Activated CD8-positive, alpha-beta memory T cell treated with anti-CD3 and anti-CD28 coated beads for 1 hour (primary cell): ENCODE results near the gene FAM20A.

Experiments
- DNase-seq, 2 donors: peaks; one replicate each; pipeline ENCODE4 v3.0.0-alpha.2; 2020; ENCODE audit warnings: low read depth in 1 of 2; ENCODE audit errors: extremely low read depth in 1 of 2

The FAM20A gene

DNA sequence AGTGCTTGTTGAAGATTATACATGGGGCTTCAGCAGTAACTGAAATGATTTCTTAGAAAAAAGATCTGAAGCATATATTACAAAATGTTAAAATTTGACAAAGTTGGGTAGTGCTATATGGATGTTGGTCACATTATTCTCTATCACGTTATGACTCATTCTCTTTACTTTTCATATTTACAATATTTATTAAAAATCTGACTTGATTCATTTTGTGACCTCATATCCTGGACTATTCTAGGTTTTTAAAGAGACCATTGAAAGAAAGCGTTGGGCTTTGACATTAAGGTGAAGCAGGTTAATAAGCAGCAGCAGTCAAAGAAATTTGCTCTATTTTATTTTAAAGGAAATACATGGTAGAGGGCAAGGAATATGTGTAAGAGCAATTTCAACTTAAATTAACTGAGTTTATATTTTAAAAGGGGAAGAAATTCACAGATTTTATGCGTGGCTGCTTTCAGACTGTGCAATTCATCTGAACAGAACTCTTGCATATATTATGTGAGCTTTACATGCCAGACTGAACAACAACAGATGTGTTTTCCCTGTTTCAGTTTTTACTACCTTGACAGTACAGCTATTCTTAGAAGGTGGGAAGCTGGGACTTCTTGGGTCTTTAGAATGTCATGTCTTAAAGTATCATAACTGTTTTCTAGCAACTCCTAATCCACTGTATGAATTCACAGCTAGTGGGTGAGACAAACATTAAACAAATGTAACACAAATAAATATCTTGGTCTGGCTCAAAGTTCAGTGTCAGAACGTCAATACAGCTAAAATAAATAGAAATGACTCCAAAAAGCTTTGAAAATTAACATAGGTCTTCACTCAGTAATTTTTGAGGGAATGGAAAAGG, 10.4 kb upstream of the FAM20A start:
- DNase-seq: no peak

DNA sequence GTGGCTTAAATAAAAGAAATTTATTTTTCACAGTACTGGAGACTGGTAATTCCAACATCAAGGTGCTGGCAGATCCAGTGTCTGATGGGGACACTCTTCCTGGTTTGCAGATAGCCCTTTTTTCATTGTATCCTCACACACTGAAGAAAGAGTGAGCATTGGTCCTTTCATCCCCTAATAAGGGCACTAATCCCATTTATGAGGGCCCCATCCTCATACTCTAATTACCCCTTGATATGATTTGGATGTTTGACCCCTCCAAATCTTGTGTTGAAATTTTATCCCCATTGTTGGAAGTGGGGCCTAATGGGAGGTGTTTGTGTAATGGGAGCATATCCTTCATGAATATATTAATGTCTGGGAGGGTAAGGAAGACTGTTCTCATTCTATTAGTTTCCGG, 9.4 kb upstream of the FAM20A start:
- no peak for DNase-seq

DNA sequence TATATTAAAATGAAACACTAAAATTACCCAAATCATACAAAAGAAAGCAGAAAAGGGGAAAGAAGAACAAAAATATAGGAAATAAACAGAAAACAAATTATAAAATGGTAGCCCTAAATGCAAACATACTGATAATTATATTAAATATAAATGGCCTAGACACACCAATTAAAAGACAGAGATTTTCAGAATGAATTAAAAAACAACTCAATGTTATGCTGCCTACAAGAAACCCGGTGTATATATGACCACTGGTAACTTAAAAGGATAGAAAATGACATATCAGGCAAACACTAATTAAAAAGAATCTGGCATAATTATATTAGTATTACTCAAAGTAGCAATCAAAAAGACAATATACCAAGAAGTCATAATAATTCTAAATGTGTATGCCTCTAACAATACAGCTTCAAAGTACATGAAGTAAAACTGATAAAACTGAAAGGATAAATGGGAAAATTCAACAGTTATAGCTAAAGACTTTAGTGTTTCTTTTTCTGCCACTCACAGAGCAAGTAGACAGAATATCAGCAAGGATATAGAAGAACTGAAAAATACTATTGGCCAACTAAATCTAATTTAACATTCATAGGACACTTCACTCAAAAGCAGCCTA, 7.5 kb upstream of the FAM20A start:
- DNase-seq: no peak

DNA sequence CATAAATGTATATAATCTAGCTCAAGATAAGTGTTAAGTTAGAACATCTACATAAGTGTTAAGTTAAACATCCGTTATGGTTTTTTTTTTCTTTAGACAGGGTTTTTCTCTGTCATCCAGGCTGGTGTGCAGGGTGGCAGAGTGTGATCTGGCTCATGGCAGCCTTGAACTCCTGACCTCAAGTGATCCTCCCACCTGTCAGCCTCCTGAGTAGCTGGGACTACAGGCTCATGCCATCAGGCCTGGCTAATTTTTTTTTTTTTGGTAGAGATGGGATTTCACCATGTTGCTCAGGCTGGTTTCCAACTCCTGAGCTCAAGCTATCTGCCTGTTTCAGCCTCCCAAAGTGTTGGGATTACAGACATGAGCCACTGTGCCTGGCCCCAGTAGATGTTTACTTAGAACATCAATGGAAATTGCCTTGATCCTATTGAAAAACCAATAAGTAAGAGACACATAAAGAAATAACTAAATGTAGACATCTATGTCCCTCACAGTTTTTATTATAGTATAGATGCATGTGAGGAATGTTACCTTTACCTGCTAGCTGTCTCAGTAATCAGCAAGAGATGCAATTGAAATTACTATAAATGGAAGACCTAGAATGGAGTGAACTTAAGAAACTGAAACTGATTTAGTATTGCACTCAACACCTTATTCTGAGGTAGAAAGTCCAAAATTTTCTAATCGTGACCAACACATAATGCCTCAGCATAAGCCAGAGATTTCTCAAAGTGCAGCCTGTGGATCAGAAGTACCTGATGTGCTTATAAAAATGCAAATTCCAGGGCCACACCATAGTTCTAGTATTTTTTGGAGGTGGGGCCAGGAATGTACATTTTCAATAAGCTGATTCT, 5.5 kb upstream of the FAM20A start:
- DNase-seq: no peak

DNA sequence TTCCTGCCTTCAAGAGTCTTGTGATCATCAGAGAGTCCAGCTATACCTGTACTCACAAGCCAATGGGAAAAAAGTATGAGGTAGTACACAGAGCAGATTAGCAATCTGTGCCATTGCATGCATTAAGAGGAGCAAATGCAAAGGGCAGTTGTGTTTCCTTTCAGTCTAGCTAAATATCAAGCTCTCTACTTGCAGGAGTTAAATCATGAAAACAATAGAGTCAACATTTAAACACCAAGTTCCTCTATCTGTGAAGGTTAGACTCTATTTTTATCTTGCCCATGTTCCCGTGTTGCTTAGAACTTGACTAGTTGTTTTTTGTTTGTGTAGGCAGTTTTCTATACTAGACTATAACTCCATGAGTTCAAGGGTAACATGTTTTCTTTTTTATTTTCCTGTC, 4.7 kb upstream of the FAM20A start:
- no peak for DNase-seq

DNA sequence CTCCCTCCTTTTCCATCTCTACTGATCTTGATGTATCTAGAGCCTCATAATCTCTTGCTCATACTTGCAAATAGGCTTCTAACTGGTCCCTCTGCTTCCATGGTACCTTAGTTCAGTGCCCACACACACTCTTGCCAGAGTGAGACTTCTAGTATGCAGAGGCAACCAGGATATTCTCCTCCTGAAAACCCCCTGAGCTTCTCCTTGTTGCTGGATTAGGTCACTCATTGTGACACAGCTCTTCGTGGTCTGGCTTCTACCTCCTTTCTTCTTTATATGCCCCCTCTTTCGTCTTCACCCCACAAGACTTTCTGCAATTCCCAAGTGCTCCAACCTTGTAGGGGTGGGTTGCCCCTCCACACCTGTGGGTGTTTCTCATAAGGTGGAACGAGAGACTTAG, 2.5 kb upstream of the FAM20A start:
- DNase-seq: no peak

DNA sequence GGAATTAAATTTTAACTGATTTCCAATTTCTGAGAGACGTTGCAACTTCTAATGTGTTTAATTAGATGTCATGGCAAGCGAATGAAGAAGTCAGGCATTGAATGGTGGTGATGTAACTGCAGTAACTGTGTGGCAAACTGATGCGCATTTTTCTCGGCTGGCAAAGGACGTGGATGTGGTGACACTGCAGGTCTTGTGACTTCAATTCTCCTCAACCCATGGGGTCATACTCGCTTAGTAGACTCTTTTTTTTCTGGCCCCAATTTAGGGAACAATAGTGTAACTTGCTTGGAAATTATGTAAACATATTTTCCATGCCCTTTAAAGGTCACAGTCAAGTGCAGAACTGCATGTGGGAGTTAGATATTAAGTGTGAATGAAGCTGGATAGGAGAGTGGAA, 1.9 kb upstream of the FAM20A start:
- no peak for DNase-seq

- DNase-seq: no peak
Measured at GRCh38 chr17:68602289-68602688, 1.1 kb upstream of the FAM20A start.

- DNase-seq: no peak
Measured at GRCh38 chr17:68601565-68602288, 560 bp upstream of the FAM20A start.

- DNase-seq: no peak
Measured at GRCh38 chr17:68600067-68600930, 868 bp downstream of the FAM20A start.

DNA sequence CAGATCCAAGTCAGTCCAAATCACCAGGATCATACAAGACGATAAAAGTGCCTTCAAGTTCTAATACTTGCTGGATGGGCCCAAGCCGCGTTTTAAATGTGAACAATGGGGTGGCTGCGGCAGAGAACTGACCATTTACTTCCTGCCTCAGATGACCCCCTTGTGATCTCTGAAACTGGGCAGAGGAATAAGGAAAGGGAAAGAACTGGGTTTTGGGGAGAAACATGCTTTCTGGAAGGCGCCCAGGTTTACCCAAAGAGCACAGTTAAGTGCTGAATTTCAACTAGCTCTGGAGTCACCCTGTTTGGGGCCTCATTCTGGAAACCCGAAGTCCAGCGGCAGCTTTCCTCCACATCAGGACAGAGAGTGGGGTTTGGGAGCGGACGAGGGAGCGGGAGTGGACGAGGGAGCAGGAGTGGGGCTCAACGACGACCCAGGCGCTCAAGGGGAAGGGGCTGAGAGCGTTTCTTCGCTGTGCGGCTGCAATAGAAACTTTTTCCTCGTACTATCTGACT, 1.6 kb downstream of the FAM20A start:
- DNase-seq: no peak

DNA sequence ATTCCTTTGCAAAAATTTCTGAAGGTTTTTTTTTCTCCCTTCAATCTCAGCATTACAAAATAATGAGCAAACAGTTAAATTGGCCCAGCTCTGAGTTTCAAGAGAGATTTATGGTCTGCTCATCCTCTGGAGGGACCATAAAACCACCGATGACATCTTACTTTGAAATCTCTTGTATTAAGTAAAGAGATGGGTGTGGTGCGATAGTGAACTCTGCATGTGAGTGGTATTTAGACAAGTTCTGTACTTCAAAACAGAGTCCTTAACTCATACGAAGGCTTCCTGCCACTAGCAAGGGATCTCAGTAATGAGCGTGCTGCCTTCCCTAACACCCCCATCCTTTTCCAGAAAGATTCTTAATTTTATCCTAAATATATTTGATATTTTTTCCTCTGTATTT, 2.1 kb downstream of the FAM20A start:
- no peak for DNase-seq

DNA sequence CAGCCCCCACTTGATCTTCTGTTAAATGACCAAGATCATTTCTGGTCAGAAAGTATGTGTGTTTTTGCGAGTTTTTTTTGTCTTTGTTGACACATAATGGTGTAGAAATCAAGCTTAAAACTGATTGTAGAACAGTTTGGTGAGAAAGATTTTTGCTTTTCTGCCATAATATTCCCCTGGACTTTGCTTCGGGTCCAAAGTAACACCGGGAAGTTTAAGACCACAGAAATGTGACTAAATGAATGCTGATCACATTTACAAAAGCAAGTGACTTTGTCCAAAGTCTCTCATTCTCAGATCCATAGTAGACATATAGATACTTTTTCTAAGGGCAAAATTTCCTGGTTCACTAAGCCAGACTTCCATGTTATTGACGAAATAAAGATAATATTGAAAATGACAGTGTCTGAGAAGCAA, 2.6 kb downstream of the FAM20A start:
- DNase-seq: no peak

GRCh38 chr17:68598074-68598473, 3.1 kb downstream of the FAM20A start:
- DNase-seq: no peak

DNA sequence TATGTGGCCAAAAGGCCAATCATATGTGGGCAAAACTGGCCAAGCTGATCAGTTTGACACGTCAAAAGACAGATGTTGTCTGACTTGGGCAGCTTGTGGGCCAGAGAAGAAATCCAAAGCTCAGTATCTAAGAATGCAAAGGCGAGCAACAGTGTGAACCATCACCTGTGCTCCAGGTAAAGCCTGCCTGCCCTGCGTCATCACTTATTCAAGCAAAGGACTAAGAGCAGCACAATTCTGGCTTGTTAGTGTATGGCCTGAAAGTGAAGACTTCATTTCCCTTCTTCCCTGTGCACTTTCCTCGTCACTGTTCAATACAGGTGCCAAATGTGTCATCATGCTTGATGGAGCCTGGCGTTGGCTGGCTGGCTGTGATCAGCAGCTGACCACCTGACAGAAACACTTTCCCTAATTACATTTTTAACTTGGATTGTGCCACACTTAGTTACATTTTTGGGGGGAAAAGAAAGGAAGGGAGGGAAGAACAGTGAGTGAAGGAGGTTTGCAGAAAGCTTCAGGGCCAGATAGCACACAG, 4.7 kb downstream of the FAM20A start:
- DNase-seq: no peak

- no peak for DNase-seq
Measured at GRCh38 chr17:68595986-68596385, 5.2 kb downstream of the FAM20A start.

- no peak for DNase-seq
Measured at GRCh38 chr17:68595496-68595895, 5.7 kb downstream of the FAM20A start.

DNA sequence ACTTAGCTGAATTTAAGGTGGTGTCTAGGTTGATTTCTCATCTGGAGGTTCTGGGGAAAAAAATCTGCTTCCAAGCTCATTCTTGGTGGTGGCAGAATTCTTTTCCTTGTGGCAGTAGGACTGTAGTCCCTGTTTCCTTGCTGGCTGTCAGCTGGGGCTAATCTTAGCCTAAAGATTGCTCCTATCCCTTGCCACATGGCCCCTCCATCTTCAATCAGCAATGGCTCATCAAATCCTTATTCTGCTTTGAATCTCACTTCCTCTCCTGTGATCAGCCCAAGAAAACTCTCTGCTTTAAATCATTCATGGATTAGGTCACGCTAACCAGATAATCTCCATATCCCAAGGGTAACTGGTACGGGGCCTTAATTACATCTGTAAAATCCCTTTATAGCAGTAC, 6.6 kb downstream of the FAM20A start:
- DNase-seq: no peak
